NT2/D1 (cell line): Measurements from ENCODE around the gene MAPK12.

Experiments used
- YY1 ChIP-seq: IDR thresholded peaks from 2 replicates; pipeline ENCODE4 v1.6.1; 2011; ENCODE audit not compliant: insufficient read length, insufficient read depth
- ZNF274 ChIP-seq: IDR thresholded peaks from 2 replicates; pipeline ENCODE4 v1.6.1; 2011; ENCODE audit warnings: mild to moderate bottlenecking, low read depth, low read length

DNA sequence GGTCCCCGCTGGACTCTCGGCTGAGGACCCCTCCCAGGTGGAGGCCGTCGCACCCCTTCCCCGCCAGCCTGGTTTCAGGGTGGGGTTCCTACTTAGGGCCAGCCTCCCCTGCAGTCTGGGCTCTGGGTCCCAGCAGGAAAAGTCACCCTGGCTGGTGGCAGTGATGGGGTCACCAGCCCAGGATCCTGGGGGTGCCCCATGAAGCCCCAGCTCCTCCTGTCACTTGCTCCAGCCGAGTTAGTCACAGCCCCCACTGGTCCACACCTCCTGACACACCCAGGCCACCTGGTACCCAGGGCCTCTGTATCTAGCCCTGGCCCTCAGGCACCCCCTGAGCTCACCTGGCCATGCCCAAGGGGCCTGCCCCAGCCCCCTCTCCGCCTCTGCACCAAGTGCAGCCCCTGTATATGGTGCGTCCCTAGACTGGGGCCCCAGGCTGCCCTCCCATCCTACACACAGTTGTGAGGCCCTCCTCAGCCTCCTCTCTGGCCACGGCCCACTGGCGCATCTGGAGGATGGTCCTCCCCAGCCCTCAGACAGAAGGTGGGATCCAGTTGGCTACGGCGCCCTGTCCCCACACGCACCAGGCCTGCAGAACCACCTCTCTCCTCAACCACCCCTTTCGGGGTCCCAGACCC, 39.3 kb upstream of the MAPK12 start:
- TF ChIP-seq ZNF274: no peak
- no peak for TF ChIP-seq YY1
